A673 (cell line): Measurements from ENCODE around the gene EGLN2.

Experiments used
- CTCF ChIP-seq: fragments of 300-800, 200-600 bp; sonication (generic); conservative IDR thresholded peaks from 2 replicates; pipeline ENCODE4 v1.5.1; 2017; ENCODE audit warnings: low read depth, mild to moderate bottlenecking, antibody characterized with exemption, low read length, moderate library complexity, mixed read lengths
- EZH2 ChIP-seq: fragments of 200-600 bp; sonication (generic); IDR thresholded peaks from 2 replicates; pipeline ENCODE4 v1.6.1; 2017; ENCODE audit warnings: borderline replicate concordance, low read depth, mild to moderate bottlenecking, mixed read lengths, antibody characterized with exemption, low read length; ENCODE audit not compliant: poor library complexity, severe bottlenecking

GRCh38 chr19:40774916-40775631, 23.9 kb upstream of the EGLN2 start, which contains the start of gene MIA:
- no peak for TF ChIP-seq CTCF
- no peak for TF ChIP-seq EZH2
